ENCODE results near the gene MCEE.
A peak's percentile ranks its signal among the peaks of the same experiment; 100 is the strongest.
"Not testable (repeated sequence)": the region's sequence is repeated elsewhere in the genome, so short reads cannot be mapped to it uniquely, and the experiment has no call there.

The MCEE gene

GRCh38 chr2:71136174-71136573, 6.1 kb upstream of the MCEE start:
- Histone ChIP-seq H3K4me3 (replicated peaks; ENCODE audit: insufficient read depth, low read length) (no peak overlapping the region), H3K27me3 (ENCODE audit: insufficient read depth, poor library complexity, severe bottlenecking) (no peaks in the 10 kb centered on the region), H3K27ac (replicated peaks) (no peak overlapping the region)
- no peak for DNase-seq (ENCODE audit: low read depth in 1 of 2, low spot score in 1 of 2)
- TF ChIP-seq GABPA (IDR thresholded peaks at IDR 0.05; ENCODE audit: low read depth) = no peak
- no peak for TF ChIP-seq POLR2AphosphoS5 (IDR thresholded peaks at IDR 0.05; ENCODE audit: low read depth)
- no peak for TF ChIP-seq SPI1 (IDR thresholded peaks at IDR 0.05; ENCODE audit: borderline replicate concordance, low read depth)
- TF ChIP-seq CTCF (IDR thresholded peaks at IDR 0.05; ENCODE audit: insufficient read depth, low read length) = no peak
- no peak for TF ChIP-seq REST (IDR thresholded peaks at IDR 0.05; ENCODE audit: insufficient replicate concordance, low read depth)

GRCh38 chr2:71133603-71134002, 3.6 kb upstream of the MCEE start:
- TF ChIP-seq REST (IDR thresholded peaks at IDR 0.05; ENCODE audit: insufficient replicate concordance, low read depth) = no peak
- no peak for TF ChIP-seq CTCF (IDR thresholded peaks at IDR 0.05; ENCODE audit: insufficient read depth, low read length)
- TF ChIP-seq POLR2AphosphoS5 (IDR thresholded peaks at IDR 0.05; ENCODE audit: low read depth) = no peak
- TF ChIP-seq GABPA (IDR thresholded peaks at IDR 0.05; ENCODE audit: low read depth) = no peak
- TF ChIP-seq SPI1 (IDR thresholded peaks at IDR 0.05; ENCODE audit: borderline replicate concordance, low read depth) = no peak
- Histone ChIP-seq H3K27me3 (ENCODE audit: insufficient read depth, poor library complexity, severe bottlenecking) (no peaks in the 10 kb centered on the region), H3K27ac (replicated peaks) (no peak overlapping the region), H3K4me3 (replicated peaks; ENCODE audit: insufficient read depth, low read length) (no peak overlapping the region)
- no peak for DNase-seq (ENCODE audit: low read depth in 1 of 2, low spot score in 1 of 2)

- not testable (repeated sequence) for H3K27me3 ChIP-seq (ENCODE audit: insufficient read depth, poor library complexity, severe bottlenecking); DNase-seq (ENCODE audit: low read depth in 1 of 2, low spot score in 1 of 2)
- peak overlapping the region; percentile 93 for H3K27ac ChIP-seq (replicated peaks)
- peak overlapping the region; percentile 87 for H3K4me3 ChIP-seq (replicated peaks; ENCODE audit: insufficient read depth, low read length)
Observed at GRCh38 chr2:71131387-71132166, 1.5 kb upstream of the MCEE start.

- DNase-seq (ENCODE audit: low read depth in 1 of 2, low spot score in 1 of 2) = peak in 1 of 2 experiments; percentile 38
- TF ChIP-seq GABPA (IDR thresholded peaks at IDR 0.05; ENCODE audit: low read depth) = no peak
- TF ChIP-seq REST (IDR thresholded peaks at IDR 0.05; ENCODE audit: insufficient replicate concordance, low read depth) = no peak
- no peak for TF ChIP-seq CTCF (IDR thresholded peaks at IDR 0.05; ENCODE audit: insufficient read depth, low read length)
- no peak for TF ChIP-seq SPI1 (IDR thresholded peaks at IDR 0.05; ENCODE audit: borderline replicate concordance, low read depth)
- TF ChIP-seq POLR2AphosphoS5 (IDR thresholded peaks at IDR 0.05; ENCODE audit: low read depth) = no peak
Observed at GRCh38 chr2:71130905-71131244, 846 bp upstream of the MCEE start.

More at GRCh38 chr2:71130905-71131244, 846 bp upstream of the MCEE start:
- peak overlapping the region; percentile 93 for H3K27ac ChIP-seq (replicated peaks)
- peak overlapping the region; percentile 87 for H3K4me3 ChIP-seq (replicated peaks; ENCODE audit: insufficient read depth, low read length)
- H3K27me3 ChIP-seq (ENCODE audit: insufficient read depth, poor library complexity, severe bottlenecking) = no peaks in the 10 kb centered on the region
